Right ventricle myocardium superior (tissue), 1 donor: ENCODE results near the gene FOXN4. TPM values are rescaled to one million over a fixed set of nuclear protein-coding genes. Genes with fewer than 3 reads are reported as not detected.

Source experiments
- ATAC-seq: fragments of 200-7000 bp; cut with Tn5 transposase; one replicate; pipeline ENCODE4 v1.9.1; 2020; ENCODE audit warnings: mild to moderate bottlenecking; ENCODE audit not compliant: poor library complexity
- DNase-seq: peaks from one replicate; pipeline ENCODE4 v3.0.0-alpha.2; 2020
- intact Hi-C: fragments of 100-400 bp; cut with DNase I; formaldehyde crosslinking; loops from one replicate; pipeline ENCODE4 v1.11.2; 2022
- total RNA-seq: library from RNA; stranded (reverse); fragmentation: NEBNext Ultra II Directional; extraction: Animal tissue kit (Norgen Biotek cat#: 25700); gene quantifications from one replicate; pipeline ENCODE4 v1.2.1, GENCODE V29; 2021
- donor health status: DM: no; HTN: yes; CAD: no; lungs with severe emphysema.

The FOXN4 gene
- total RNA-seq, 1 donor from 2014 or later, result not detected

- ATAC-seq (no peak), DNase-seq (no peak)
- intact Hi-C loops, result no loop called here
Measured at GRCh38 chr12:109287811-109288469, 21.1 kb downstream of the FOXN4 start.

DNA sequence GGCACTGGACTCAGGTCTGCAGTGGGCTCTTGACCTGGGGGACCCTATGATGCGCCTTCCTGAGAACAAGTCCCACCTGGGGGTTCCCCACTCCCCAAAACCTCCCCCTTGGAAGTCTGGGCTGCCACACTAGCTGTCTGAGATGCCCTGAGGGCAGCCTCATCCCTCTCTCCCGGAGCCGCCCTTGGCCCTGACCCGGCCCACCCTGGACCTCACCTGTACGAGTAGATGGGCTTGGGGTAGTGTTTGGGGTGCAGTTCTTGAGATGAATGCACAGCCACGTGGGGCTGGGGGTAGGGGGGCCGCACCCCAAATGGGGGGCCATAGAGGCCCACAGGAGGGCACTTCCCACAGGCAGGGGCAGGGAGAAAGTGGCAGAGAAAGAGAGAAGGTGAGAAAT is 21.9 kb downstream of the FOXN4 start:
- no peak for DNase-seq
- intact Hi-C loops, result no loop called here
- ATAC-seq, result no peak

DNA sequence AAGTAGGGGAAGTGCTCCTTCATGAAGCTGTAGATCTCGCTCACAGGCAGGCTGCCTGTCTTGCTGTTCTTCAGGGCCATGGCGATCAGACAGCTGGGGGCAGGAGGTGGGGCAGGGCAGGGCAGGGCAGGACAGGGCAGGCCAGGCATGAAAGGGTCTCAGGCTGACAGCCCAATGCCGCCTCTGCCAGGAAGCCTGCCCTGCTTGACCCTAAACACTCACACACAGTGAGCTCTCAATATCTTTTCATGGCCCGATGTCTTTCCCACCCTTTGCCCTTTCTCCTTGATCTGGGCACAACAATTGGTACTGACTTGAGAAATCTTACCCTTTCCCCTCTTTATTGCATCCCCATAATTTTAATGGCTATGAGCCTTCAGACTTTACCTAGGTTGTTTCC is 22.4 kb downstream of the FOXN4 start:
- no peak for ATAC-seq
- DNase-seq, result no peak
- intact Hi-C loops, result no loop called here

- intact Hi-C loops, result no loop called here
- no peak for DNase-seq
- ATAC-seq, result no peak
Measured at GRCh38 chr12:109286252-109286651, 22.8 kb downstream of the FOXN4 start.

GRCh38 chr12:109284392-109284791 is 24.7 kb downstream of the FOXN4 start:
- ATAC-seq (no peak), DNase-seq (no peak)
- intact Hi-C loops, result no loop called here

DNA sequence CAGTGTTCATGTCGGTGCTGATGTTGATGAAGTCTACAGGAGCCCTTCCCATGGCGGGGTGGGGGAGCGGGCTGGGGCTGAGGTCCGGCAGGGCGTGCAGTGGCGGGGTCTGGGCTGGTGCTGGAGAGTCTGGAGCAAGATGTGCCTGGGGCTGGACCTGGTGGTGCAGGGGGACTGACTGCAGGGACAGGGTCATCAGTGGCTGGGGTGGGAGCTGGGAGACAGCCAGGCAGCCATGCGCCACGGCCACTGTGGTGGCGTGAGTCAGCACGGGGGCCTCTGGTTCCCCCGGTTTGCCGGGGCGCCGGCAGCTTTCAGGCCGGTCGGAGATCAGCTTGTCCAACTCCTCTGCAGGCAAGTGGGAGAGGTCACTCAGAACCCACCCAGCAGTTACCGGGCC is 27.6 kb downstream of the FOXN4 start:
- ATAC-seq (no peak), DNase-seq (no peak)
- intact Hi-C loops, result no loop called here

DNA sequence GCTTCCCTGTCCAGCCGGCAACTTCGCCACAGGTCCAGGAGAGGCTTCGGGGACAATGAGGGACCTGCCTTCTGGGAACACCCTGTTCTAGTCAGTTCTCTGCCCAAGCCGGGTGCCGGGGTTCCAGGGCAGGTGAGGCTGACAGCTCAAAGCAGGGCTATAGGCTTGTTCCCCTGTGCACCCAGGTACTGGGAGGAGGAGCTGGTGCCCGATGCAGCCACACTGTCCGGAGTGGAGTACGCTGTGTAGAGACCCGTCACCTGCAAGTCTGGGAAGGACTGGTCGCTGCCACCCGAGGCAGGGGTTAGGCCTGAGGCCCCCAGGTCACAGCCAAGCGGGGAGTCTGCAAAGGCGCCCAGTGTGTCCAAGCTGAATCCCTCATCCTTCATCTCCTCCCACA is 29.6 kb downstream of the FOXN4 start:
- intact Hi-C loops, result no loop called here
- DNase-seq (no peak), ATAC-seq (no peak)

DNA sequence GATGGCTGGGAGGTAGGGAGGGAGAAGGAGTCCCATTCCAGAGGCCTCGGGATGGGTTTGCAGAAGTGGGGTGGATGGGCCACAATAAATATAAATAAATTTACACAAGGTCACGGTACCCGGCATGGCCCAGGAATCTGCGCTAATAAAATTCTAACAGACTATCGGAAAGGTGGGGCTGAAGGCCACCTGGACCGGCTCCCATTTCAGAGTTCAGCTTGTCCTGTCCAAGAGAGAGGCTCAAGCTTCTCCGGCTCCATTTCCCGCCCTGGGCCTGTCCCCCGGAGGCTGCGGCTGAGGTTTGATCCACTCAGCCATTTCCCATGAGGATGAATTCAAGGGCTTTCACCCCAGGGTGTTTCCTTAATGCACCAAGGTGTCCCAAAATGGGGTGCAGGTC is 30.2 kb downstream of the FOXN4 start:
- intact Hi-C loops, result no loop called here
- DNase-seq, result no peak
- no peak for ATAC-seq

DNA sequence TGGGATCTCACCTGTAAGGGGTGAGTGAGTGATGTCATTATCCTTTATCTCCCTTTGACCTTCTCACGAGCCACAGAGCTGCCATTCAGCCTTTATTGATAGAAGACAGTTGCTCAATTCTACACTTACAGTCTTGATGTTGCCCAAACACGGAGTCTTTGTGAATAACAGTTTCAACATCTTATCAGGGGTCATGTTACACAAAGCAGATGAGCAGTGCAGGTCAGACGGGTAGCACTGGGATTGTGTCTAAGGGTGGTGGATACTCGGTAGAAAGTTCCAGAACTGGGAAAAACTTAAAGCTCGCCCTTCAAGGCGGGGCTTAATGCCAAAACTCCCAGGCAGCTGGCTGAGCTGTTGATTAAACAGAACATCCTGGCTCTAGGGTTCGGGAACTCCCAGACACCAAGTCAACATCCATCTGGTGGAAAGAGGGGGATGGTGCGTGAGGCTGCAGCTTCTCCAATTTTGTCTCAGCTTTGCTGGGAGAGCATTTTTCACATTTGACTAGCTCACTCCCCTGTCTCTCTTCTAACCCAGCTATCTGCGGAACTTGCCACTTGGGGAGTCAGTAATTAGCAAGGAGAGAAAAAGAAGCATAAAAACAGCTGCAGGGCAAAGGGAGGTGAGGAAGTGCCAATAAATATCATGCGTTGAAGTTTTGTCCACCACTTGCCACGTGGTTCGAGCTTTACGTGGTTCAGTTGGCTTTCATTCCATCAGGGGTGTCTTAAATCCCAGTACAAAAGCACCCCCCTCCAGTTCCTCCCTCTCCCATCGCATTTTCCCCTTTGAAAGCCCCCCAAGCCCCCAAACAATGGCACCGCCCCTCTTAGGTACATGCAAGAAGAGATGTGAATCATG is 31.0 kb downstream of the FOXN4 start:
- DNase-seq (no peak), ATAC-seq (no peak)
- intact Hi-C loops, result no loop called here

DNA sequence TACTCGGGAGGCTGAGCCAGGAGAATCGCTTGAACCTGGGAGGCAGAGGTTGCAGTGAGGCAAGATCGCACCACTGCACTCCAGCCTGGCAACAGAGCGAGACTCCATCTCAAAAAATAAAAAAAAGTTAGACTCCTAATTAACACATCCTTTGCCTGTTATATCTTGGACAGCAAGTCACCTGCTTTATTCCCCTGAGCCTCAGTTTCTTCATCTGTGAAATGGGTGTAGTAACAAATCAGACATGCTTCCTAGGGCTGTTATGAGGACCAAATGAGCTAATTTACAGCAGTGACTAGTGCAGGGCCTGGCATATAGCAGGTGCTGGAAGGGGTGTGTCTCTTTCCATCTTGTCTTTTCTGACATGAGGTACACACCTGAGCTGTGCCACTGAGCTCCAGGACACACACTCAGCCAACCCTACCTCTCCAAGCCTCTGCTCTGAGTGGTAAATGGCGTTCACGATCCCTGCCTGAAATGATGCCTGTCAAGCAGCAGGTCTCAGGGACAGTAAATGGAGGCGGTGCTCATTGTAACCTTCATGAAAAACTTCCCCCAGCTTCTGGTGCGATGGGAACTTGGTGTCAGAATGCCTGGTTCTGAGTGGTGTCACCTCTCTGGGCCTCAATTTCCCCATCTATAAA is 31.7 kb downstream of the FOXN4 start:
- DNase-seq (no peak), ATAC-seq (no peak)
- intact Hi-C loops, result no loop called here

DNA sequence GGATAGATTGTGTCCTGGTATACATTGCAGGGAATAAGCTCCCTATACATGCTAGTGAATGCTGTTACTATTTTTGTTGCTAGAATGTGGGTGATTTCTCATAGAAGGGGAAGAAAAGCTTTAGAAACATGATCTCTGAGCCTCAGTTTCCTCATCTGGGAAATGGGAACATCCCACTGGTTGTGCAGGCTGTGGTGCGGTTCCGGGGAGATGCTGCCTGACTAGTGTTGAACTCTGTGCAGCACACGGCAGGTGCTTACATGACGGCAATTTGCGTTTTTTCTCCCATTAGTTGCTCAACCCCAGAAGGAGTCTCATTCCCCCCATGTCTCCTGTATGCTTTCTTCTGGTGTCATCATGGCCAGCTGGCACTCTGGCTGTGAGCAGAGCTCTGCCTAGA is 32.9 kb downstream of the FOXN4 start:
- intact Hi-C loops, result no loop called here
- no peak for DNase-seq
- no peak for ATAC-seq

GRCh38 chr12:109275173-109275572 is 33.9 kb downstream of the FOXN4 start:
- ATAC-seq (no peak), DNase-seq (no peak)
- intact Hi-C loops, result no loop called here

GRCh38 chr12:109274381-109274780 is 34.7 kb downstream of the FOXN4 start:
- DNase-seq (no peak), ATAC-seq (no peak)
- intact Hi-C loops, result no loop called here

DNA sequence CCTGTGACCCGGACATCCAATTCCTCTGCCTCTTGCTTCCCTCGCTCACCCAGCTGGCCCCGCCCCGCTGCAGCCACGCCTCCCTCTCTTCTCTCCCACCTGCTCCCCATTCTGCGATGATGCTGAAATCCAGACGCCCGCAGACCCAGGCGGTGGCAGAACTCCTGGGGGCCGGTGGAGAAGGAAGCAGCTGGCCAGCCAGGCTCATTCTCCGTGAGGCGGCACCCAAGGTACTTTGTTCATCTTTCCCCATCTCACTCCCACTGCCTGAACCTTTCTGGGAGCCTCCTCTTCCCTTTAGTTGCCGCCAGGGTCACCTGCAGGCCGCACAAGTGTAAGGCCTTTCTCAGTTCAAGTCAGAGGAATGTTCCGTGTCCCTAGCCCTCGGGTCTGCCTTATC is 35.7 kb downstream of the FOXN4 start:
- DNase-seq (no peak), ATAC-seq (no peak)
- intact Hi-C loops, result no loop called here

GRCh38 chr12:109271418-109271817 is 37.7 kb downstream of the FOXN4 start:
- DNase-seq (no peak), ATAC-seq (no peak)
- intact Hi-C loops, result no loop called here

DNA sequence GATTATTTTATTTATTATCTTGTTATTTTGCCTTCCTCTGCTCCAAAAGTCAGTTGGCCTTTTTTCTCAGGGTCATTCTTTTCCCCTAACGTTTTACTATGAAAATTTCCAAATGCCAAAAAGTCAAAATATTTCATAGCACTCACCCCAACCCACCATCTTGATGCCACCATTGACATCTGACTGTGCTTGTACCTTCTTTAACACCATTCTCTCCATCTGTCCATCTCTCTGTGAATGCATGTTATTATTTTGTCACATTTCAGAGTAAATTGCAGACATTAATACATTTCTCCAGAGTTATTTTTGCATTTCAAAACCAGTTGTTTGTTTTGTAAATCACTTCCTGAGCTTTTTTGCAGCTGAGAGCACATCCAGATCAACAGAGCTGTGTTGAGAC is 38.6 kb downstream of the FOXN4 start:
- DNase-seq (no peak), ATAC-seq (no peak)
- intact Hi-C loops, result no loop called here

DNA sequence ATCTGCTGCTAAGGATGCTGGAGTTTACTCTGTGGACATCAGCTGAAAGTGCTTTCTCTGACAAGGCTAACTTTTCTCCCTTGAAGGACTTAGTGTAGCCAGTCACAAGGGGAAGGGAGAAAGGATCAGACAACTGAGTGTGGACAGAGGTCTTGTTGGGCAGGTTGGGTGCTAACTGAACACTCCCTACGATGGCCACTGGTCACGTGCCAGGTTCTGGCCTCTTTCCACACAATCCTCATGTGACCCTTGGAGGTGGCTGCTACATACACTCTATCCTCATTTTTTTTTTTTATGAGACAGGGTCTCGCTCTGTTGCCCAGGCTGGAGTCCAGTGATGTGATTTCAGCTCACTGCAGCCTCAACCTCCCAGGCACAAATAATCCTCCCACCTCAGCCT is 39.7 kb downstream of the FOXN4 start:
- ATAC-seq, result peak; percentile 45
- peak; percentile 61 for DNase-seq
- intact Hi-C loops, result no loop called here

DNA sequence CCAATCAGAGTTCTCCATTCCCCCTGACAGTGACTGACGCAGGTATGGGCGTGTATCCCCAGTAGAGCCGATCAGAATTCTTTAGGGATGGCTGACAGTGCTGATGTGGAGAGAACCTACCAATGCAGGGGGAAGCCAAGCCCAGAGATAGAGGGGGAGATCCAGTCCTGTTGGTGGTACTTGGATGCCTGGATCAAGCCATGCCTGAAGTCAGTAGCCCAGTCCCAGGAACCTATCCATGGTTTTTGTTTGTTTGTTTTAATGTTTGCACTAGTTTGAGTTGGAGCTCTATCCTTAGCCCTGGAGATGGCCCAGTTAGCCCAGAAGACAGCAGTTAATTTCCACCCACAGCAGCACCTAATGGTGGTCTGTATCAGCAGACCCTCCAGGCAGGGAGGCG is 40.2 kb downstream of the FOXN4 start:
- DNase-seq, result no peak
- ATAC-seq, result no peak
- intact Hi-C loops, result no loop called here

DNA sequence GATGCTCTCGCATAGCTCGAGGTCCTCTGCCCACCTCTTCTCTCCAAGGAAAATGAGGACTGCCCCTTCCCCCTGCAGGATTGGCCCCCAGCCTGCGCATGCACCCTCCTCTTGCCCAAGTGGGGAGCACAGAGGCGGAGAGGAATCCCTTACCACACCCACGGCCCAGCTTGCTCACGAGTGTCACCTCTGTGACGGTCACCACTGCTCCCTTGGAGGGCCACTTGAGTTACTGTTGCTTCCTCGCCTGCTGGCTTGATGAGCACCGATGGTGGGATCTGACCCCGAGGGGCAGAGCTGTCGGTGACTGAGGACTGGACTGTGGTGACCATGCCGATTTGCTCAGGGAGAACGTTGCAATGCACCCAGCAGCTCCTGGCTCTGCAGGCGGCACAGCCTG is 41.7 kb downstream of the FOXN4 start:
- ATAC-seq, result no peak
- intact Hi-C loops, result no loop called here
- DNase-seq, result no peak
